ENCODE data around the gene RAX2. TPM values are rescaled to one million over a fixed set of nuclear protein-coding genes. Genes with fewer than 3 reads are reported as not detected.
A peak's percentile ranks its signal among the peaks of the same experiment; 100 is the strongest.

Gene RAX2
- total and polyA plus RNA-seq, 2 of the 13 experiments (the other 11 are each of a cell fraction or from before 2014, with no cell fraction given) = not detected

GRCh38 chr19:3746371-3747056 is 25.5 kb downstream of the RAX2 start:
- H3K4me3 ChIP-seq (replicated peaks in 1 of 3; ENCODE audit: insufficient read depth in 1 of 3, low read depth in 2 of 3, low read length in 3 of 3) = no peak overlapping the region
- no peak overlapping the region for H3K9ac ChIP-seq (ENCODE audit: insufficient read depth, low read depth, low read length)
- ATAC-seq (no peak), FAIRE-seq (no peak), DNase-seq (ENCODE audit: low spot score) (no peak)
- no peaks in the 10 kb centered on the region for H3K27me3 ChIP-seq (ENCODE audit: control insufficient read depth in 1 of 2, insufficient read depth in 2 of 2, low read length in 2 of 2)
- H3K4me2 ChIP-seq (ENCODE audit: low read depth, low read length) = no peak overlapping the region
- ChIA-PET CTCF (ENCODE audit: low intra/inter-chr PET ratio, low total read pairs) (no interaction called here), POLR2A (interaction anchor here (0.6 to 0.7 kb wide), 2 partner anchors 15 to 1321 kb away, joined by 3 to 6 read pairs; partner anchors contain the start of gene APBA3)
- WGBS (ENCODE audit: low lambda C conversion rate) = 95% methylated on average over 19 of the region's 31 CpGs
- H4K20me1 ChIP-seq (ENCODE audit: insufficient read depth, low read length) = no peaks in the 10 kb centered on the region
- H3K4me1 ChIP-seq (ENCODE audit: insufficient read depth, low read length) = no peaks in the 10 kb centered on the region
- H2AFZ ChIP-seq (ENCODE audit: low read length) = no peak overlapping the region
- no peaks in the 10 kb centered on the region for H3K79me2 ChIP-seq (ENCODE audit: insufficient read depth, low read length)
- intact Hi-C loops (cut with micrococcal nuclease; ENCODE audit: unreplicated experiment) = no loop called here
- in situ Hi-C loops (cut with HindIII; ENCODE audit: extremely low pct_ligation_motif_present, low pct_unique_long_range_greater_than_20kb) = no loop called here
- TF ChIP-seq MAFK (conservative IDR thresholded peaks at IDR 0.05 in 1 of 2, IDR thresholded peaks at IDR 0.05 in 1 of 2; ENCODE audit: low read length in 2 of 2) (no peak), ZNF557 (CRISPR knock-in tag; IDR thresholded peaks at IDR 0.05) (no peak), ZNF382 (CRISPR knock-in tag; IDR thresholded peaks at IDR 0.05; ENCODE audit: borderline replicate concordance) (no peak), AGO2 (optimal IDR thresholded peaks at IDR 0.05; ENCODE audit: low read depth, low read length) (peak; percentile 44)
- no peak overlapping the region for H3K27ac ChIP-seq (ENCODE audit: extremely low read length, insufficient read depth, low read length)
- H3K9me3 ChIP-seq (ENCODE audit: low read length) = no peaks in the 10 kb centered on the region
- peaks cover 0 to 4% of the 10 kb centered on the region in 2 experiments; a peak in 2 of 5 replicates for H3K36me3 ChIP-seq (replicated peaks in 1 of 2; ENCODE audit: control insufficient read depth in 1 of 2, insufficient read depth in 2 of 2, low read length in 2 of 2)
- BruUV-seq (replicated peaks) = no TSS peak

- DNase-seq (ENCODE audit: low spot score) (no peak), FAIRE-seq (no peak), ATAC-seq (no peak)
- Histone ChIP-seq H3K9me3 (ENCODE audit: low read length) (no peaks in the 10 kb centered on the region), H3K4me2 (ENCODE audit: low read depth, low read length) (no peak overlapping the region), H3K27me3 (ENCODE audit: control insufficient read depth in 1 of 2, insufficient read depth in 2 of 2, low read length in 2 of 2) (no peaks in the 10 kb centered on the region), H3K79me2 (ENCODE audit: insufficient read depth, low read length) (no peaks in the 10 kb centered on the region), H4K20me1 (ENCODE audit: insufficient read depth, low read length) (no peaks in the 10 kb centered on the region), H3K4me1 (ENCODE audit: insufficient read depth, low read length) (no peaks in the 10 kb centered on the region), H2AFZ (ENCODE audit: low read length) (no peak overlapping the region), H3K27ac (ENCODE audit: extremely low read length, insufficient read depth, low read length) (no peak overlapping the region), H3K36me3 (replicated peaks in 1 of 2; ENCODE audit: control insufficient read depth in 1 of 2, insufficient read depth in 2 of 2, low read length in 2 of 2) (peaks cover 0 to 2% of the 10 kb centered on the region in 2 experiments; a peak in 2 of 5 replicates), H3K4me3 (replicated peaks in 1 of 3; ENCODE audit: insufficient read depth in 1 of 3, low read depth in 2 of 3, low read length in 3 of 3) (no peak overlapping the region), H3K9ac (ENCODE audit: insufficient read depth, low read depth, low read length) (no peak overlapping the region)
- no TSS peak for BruUV-seq (replicated peaks)
- CTCF ChIA-PET (ENCODE audit: low intra/inter-chr PET ratio, low total read pairs) = no interaction called here
- in situ Hi-C loops (cut with HindIII; ENCODE audit: extremely low pct_ligation_motif_present, low pct_unique_long_range_greater_than_20kb) (no loop called here), intact Hi-C loops (cut with micrococcal nuclease; ENCODE audit: unreplicated experiment) (no loop called here)
- POLR2A ChIA-PET = no interaction called here
- TF ChIP-seq ZKSCAN1 (IDR thresholded peaks at IDR 0.05; ENCODE audit: low read length) (no peak), ZSCAN22 (CRISPR knock-in tag; IDR thresholded peaks at IDR 0.05) (no peak), ZFP36 (IDR thresholded peaks at IDR 0.05; ENCODE audit: borderline replicate concordance, low read depth, low read length, partially characterized antibody) (peak; percentile 31), EHMT2 (IDR thresholded peaks at IDR 0.05; ENCODE audit: borderline replicate concordance, low read depth, low read length) (no peak), ZNF83 (CRISPR knock-in tag; IDR thresholded peaks at IDR 0.05; ENCODE audit: borderline replicate concordance) (no peak), SKIL (CRISPR knock-in tag; IDR thresholded peaks at IDR 0.05; ENCODE audit: borderline replicate concordance) (no peak)
- 71% methylated on average over 8 of the region's 8 CpGs for WGBS (ENCODE audit: low lambda C conversion rate)
These were observed 26.5 kb downstream of the RAX2 start for GRCh38 chr19:3745363-3746045.
